Liver (tissue), 9 donors: ENCODE results near the gene ATG9B. TPM values are rescaled to one million over a fixed set of nuclear protein-coding genes. Genes with fewer than 3 reads are reported as not detected.

Source experiments
- DNase-seq: peaks from one replicate; pipeline ENCODE4 v3.0.0-alpha.2; 2017; ENCODE audit warnings: low spot score
- H3K27ac ChIP-seq, 2 donors: one replicate each; pipeline ENCODE4 v1.7.0; 2013; ENCODE audit warnings: inconsistent platforms in 2 of 2, low read length in 2 of 2, control low read depth in 1 of 2, low read depth in 1 of 2, mild to moderate bottlenecking in 1 of 2
- H3K27me3 ChIP-seq, 4 donors: one replicate each; pipeline versions ENCODE4 v1.6.1 to v1.7.0; 2013; ENCODE audit warnings: low read length in 3 of 4, inconsistent platforms in 1 of 4, mild to moderate bottlenecking in 1 of 4, moderate library complexity in 1 of 4; ENCODE audit not compliant: control insufficient read depth in 4 of 4, insufficient read depth in 4 of 4
- H3K36me3 ChIP-seq, 4 donors: one replicate each; pipeline versions ENCODE4 v1.6.1 to v1.7.0; 2013; ENCODE audit warnings: low read length in 3 of 4, mild to moderate bottlenecking in 3 of 4, low read depth in 1 of 4, moderate library complexity in 1 of 4; ENCODE audit not compliant: control insufficient read depth in 4 of 4, insufficient read depth in 3 of 4
- H3K4me1 ChIP-seq, 4 donors: one replicate each; pipeline versions ENCODE4 v1.6.1 to v1.7.0; 2013; ENCODE audit warnings: low read length in 3 of 4, mild to moderate bottlenecking in 3 of 4, moderate library complexity in 1 of 4; ENCODE audit not compliant: control insufficient read depth in 4 of 4, insufficient read depth in 4 of 4
- H3K4me3 ChIP-seq, 3 donors: one replicate each; pipeline versions ENCODE4 v1.6.1 to v1.7.0; 2013; ENCODE audit warnings: low read length in 3 of 3, control low read depth in 1 of 3, low read depth in 1 of 3, mild to moderate bottlenecking in 1 of 3
- H3K9ac ChIP-seq, 2 donors: one replicate each; pipeline ENCODE4 v1.7.0; 2013; ENCODE audit warnings: low read length in 2 of 2, mild to moderate bottlenecking in 2 of 2, moderate library complexity in 2 of 2, control low read depth in 1 of 2, low read depth in 1 of 2
- H3K9me3 ChIP-seq, 4 donors: one replicate each; pipeline versions ENCODE4 v1.6.1 to v1.7.0; 2013; ENCODE audit warnings: low read length in 3 of 4; ENCODE audit not compliant: control insufficient read depth in 4 of 4
- ATF3 ChIP-seq: IDR thresholded peaks from 2 replicates; pipeline ENCODE4 v1.6.1; 2016; ENCODE audit warnings: antibody characterized with exemption
- CTCF ChIP-seq: fragments of 150-350 bp; IDR thresholded peaks from 2 replicates; pipeline ENCODE4 v1.5.1; 2017; ENCODE audit warnings: improper control_type of control experiment, low read depth, low read length; ENCODE audit not compliant: missing input control
- EGR1 ChIP-seq, 2 donors: IDR thresholded peaks; 2 replicates each; pipeline ENCODE4 v1.6.1; 2016 to 2018; ENCODE audit warnings: antibody characterized with exemption in 2 of 2, low read depth in 2 of 2
- FOXA1 ChIP-seq: IDR thresholded peaks from 2 replicates; pipeline ENCODE4 v1.6.1; 2016; ENCODE audit warnings: antibody characterized with exemption
- FOXA2 ChIP-seq: IDR thresholded peaks from 2 replicates; pipeline ENCODE4 v1.6.1; 2016; ENCODE audit warnings: antibody characterized with exemption
- GABPA ChIP-seq, 2 donors: IDR thresholded peaks in 1 of 2; conservative IDR thresholded peaks in 1 of 2; 2 replicates each; pipeline ENCODE4 v1.6.1; 2016; ENCODE audit warnings: antibody characterized with exemption in 2 of 2, mild to moderate bottlenecking in 1 of 2, moderate library complexity in 1 of 2
- HNF4A ChIP-seq, 2 donors: conservative IDR thresholded peaks; 2 replicates each; pipeline ENCODE4 v1.6.1; 2016; ENCODE audit warnings: antibody characterized with exemption in 2 of 2, mild to moderate bottlenecking in 2 of 2
- HNF4G ChIP-seq: IDR thresholded peaks from 2 replicates; pipeline ENCODE4 v1.6.1; 2016; ENCODE audit warnings: antibody characterized with exemption
- JUND ChIP-seq, 2 donors: IDR thresholded peaks; 2 replicates each; pipeline ENCODE4 v1.6.1; 2016; ENCODE audit warnings: antibody characterized with exemption in 2 of 2
- MAX ChIP-seq: IDR thresholded peaks from 2 replicates; pipeline ENCODE4 v1.6.1; 2016; ENCODE audit warnings: antibody characterized with exemption
- NR2F2 ChIP-seq: IDR thresholded peaks from 2 replicates; pipeline ENCODE4 v1.6.1; 2016; ENCODE audit warnings: antibody characterized with exemption
- RAD21 ChIP-seq, 2 donors: IDR thresholded peaks; 2 replicates each; pipeline ENCODE4 v1.6.1; 2016; ENCODE audit warnings: antibody characterized with exemption in 2 of 2, mild to moderate bottlenecking in 2 of 2
- REST ChIP-seq: IDR thresholded peaks from 2 replicates; pipeline ENCODE4 v1.6.1; 2016; ENCODE audit warnings: antibody characterized with exemption, mild to moderate bottlenecking
- RXRA ChIP-seq, 2 donors: IDR thresholded peaks; 2 replicates each; pipeline ENCODE4 v1.6.1; 2017 to 2018; ENCODE audit warnings: antibody characterized with exemption in 2 of 2, mild to moderate bottlenecking in 1 of 2
- SP1 ChIP-seq: IDR thresholded peaks from 2 replicates; pipeline ENCODE4 v1.6.1; 2018; ENCODE audit warnings: antibody characterized with exemption, mild to moderate bottlenecking
- TAF1 ChIP-seq: conservative IDR thresholded peaks from 2 replicates; pipeline ENCODE4 v1.6.1; 2016; ENCODE audit warnings: antibody characterized with exemption, mild to moderate bottlenecking
- ZBTB33 ChIP-seq: IDR thresholded peaks from 2 replicates; pipeline ENCODE4 v1.6.1; 2016; ENCODE audit warnings: antibody characterized with exemption
- WGBS: extraction: QIAGEN DNeasy Blood & Tissue Kit; methylation state at CpG from one replicate; pipeline ENCODE4 v1.1.7; 2013; 5-methylcytosine and 5-hydroxymethylcytosine counted together
- polyA plus RNA-seq, 2 donors: library from polyadenylated mRNA; stranded (reverse) in 1 of 2; unstranded in 1 of 2; fragments of 200-250 nt in 1 of 2; fragments of >200 nt in 1 of 2; fragmentation: Nextera tagmentation in 1 of 2; extraction: Ambion mirVana in 1 of 2; gene quantifications; one replicate each; pipeline versions ENCODE4 v1.2.1 to v1.2.3, GENCODE V29; 2013 to 2015
- total RNA-seq, 2 donors: library from RNA; depleted of rRNA; stranded (reverse); fragments of >200 nt; gene quantifications; one replicate each; pipeline ENCODE4 v1.2.3, GENCODE V29; 2014
- donor health status: healthy.
- donor health status: healthy.
- donor health status: healthy.
- donor health status: healthy.
- donor health status: healthy.

ATG9B gene
- total and polyA plus RNA-seq, 4 donors, result 0.61 TPM; not detected in 3

GRCh38 chr7:151000897-151001495 is 23.3 kb downstream of the ATG9B start:
- Histone ChIP-seq H3K4me3 (no peak overlapping the region), H3K4me1 (no peaks in the 10 kb centered on the region), H3K27ac (no peak overlapping the region), H3K36me3 (no peaks in the 10 kb centered on the region), H3K27me3 (no peaks in the 10 kb centered on the region), H3K9ac (no peak overlapping the region), H3K9me3 (no peaks in the 10 kb centered on the region)
- 89% methylated on average over 13 of the region's 13 CpGs for WGBS
- no peak for DNase-seq
- TF ChIP-seq SP1 (no peak), ATF3 (no peak), NR2F2 (no peak), RAD21 (IDR thresholded peaks at IDR 0.05) (no peak), JUND (IDR thresholded peaks at IDR 0.05) (no peak), REST (no peak), RXRA (IDR thresholded peaks at IDR 0.05) (no peak), FOXA1 (no peak), ZBTB33 (no peak), TAF1 (no peak), CTCF (no peak), GABPA (IDR thresholded peaks at IDR 0.05 in 1 of 2, conservative IDR thresholded peaks at IDR 0.05 in 1 of 2) (no peak), FOXA2 (no peak), HNF4G (no peak), HNF4A (conservative IDR thresholded peaks at IDR 0.05) (no peak), MAX (no peak), EGR1 (IDR thresholded peaks at IDR 0.05; ENCODE audit: low read depth in 2 of 2) (no peak)
